Measurements from ENCODE around the gene ATRNL1. TPM values are rescaled to one million over a fixed set of nuclear protein-coding genes. Genes with fewer than 3 reads are reported as not detected.
"Not testable (repeated sequence)": the region's sequence is repeated elsewhere in the genome, so short reads cannot be mapped to it uniquely, and the experiment has no call there.

The ATRNL1 gene
- total RNA-seq, 2 donors from 2014 or later, result 5.1 to 22.9 TPM

GRCh38 chr10:115745943-115746342 is 652.8 kb downstream of the ATRNL1 start:
- Histone ChIP-seq H3K4me1 (replicated peaks) (no peaks in the 10 kb centered on the region), H3K4me3 (no peak overlapping the region), H3K9me3 (no peaks in the 10 kb centered on the region), H3K27ac (no peak overlapping the region), H3K27me3 (replicated peaks; ENCODE audit: insufficient read depth) (no peaks in the 10 kb centered on the region), H3K36me3 (no peaks in the 10 kb centered on the region)
- DNase-seq (ENCODE audit: low spot score), result no peak
- intact Hi-C loops (cut with DNase I), result no loop called here
- TF ChIP-seq POLR2A (IDR thresholded peaks at IDR 0.05) (no peak), POLR2AphosphoS5 (IDR thresholded peaks at IDR 0.05) (no peak), CTCF (IDR thresholded peaks at IDR 0.05) (no peak)
- 73% methylated on average over 2 of the region's 2 CpGs for whole genome bisulfite sequencing

- Histone ChIP-seq H3K9me3 (no peaks in the 10 kb centered on the region), H3K4me3 (no peak overlapping the region)
- 98% methylated on average over 2 of the region's 2 CpGs for WGBS
Measured at GRCh38 chr10:115747811-115748210, 654.6 kb downstream of the ATRNL1 start.

DNA sequence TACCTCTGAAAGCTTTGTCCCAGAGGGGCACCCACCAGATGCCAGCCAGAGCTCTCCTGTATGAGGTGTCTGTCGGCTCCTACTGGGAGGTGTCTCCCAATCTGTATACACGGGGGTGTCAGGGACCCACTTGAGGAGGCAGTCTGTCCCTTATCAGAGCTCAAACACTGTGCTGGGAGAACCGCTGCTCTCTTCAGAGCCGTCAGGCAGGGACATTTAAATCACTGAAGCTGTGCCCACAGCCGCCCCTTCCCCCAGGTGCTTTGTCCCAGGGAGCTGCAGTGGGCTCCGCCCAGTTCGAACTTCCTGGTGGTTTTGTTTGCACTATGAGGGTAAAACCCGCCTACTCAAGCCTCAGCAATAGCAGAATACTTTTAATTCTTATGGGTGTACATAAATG is 665.3 kb downstream of the ATRNL1 start:
- H3K27ac ChIP-seq; DNase-seq (ENCODE audit: low spot score); H3K4me3 ChIP-seq; H3K36me3 ChIP-seq; intact Hi-C loops (cut with DNase I); H3K4me1 ChIP-seq (replicated peaks); H3K27me3 ChIP-seq (replicated peaks; ENCODE audit: insufficient read depth); H3K9me3 ChIP-seq: not testable (repeated sequence)
- WGBS, result 38% methylated on average over 8 of the region's 8 CpGs

More at GRCh38 chr10:115747811-115748210, 654.6 kb downstream of the ATRNL1 start:
- no peaks in the 10 kb centered on the region for H3K27me3 ChIP-seq (replicated peaks; ENCODE audit: insufficient read depth)
- H3K36me3 ChIP-seq, result no peaks in the 10 kb centered on the region
- DNase-seq (ENCODE audit: low spot score), result no peak
- intact Hi-C loops (cut with DNase I), result no loop called here
- TF ChIP-seq CTCF (IDR thresholded peaks at IDR 0.05) (no peak), POLR2A (IDR thresholded peaks at IDR 0.05) (no peak), POLR2AphosphoS5 (IDR thresholded peaks at IDR 0.05) (no peak)
- no peaks in the 10 kb centered on the region for H3K4me1 ChIP-seq (replicated peaks)
- H3K27ac ChIP-seq, result no peak overlapping the region

- intact Hi-C loops (cut with DNase I), result no loop called here
- H3K27ac ChIP-seq, result no peak overlapping the region
- H3K27me3 ChIP-seq (replicated peaks; ENCODE audit: insufficient read depth), result no peaks in the 10 kb centered on the region
- no peak for TF ChIP-seq POLR2AphosphoS5 (IDR thresholded peaks at IDR 0.05)
- H3K36me3 ChIP-seq, result no peaks in the 10 kb centered on the region
- DNase-seq (ENCODE audit: low spot score), result no peak
- H3K4me1 ChIP-seq (replicated peaks), result no peaks in the 10 kb centered on the region
- no peak overlapping the region for H3K4me3 ChIP-seq
- WGBS, result 97% methylated on average over 1 of the region's 1 CpG
- H3K9me3 ChIP-seq, result no peaks in the 10 kb centered on the region
Measured at GRCh38 chr10:115760131-115760530, 667.0 kb downstream of the ATRNL1 start.

GRCh38 chr10:115761166-115761565 is 668.0 kb downstream of the ATRNL1 start:
- Histone ChIP-seq H3K27ac (no peak overlapping the region), H3K36me3 (no peaks in the 10 kb centered on the region), H3K4me3 (no peak overlapping the region), H3K27me3 (replicated peaks; ENCODE audit: insufficient read depth) (no peaks in the 10 kb centered on the region), H3K9me3 (no peaks in the 10 kb centered on the region), H3K4me1 (replicated peaks) (no peaks in the 10 kb centered on the region)
- no peak for DNase-seq (ENCODE audit: low spot score)
- 83% methylated on average over 2 of the region's 2 CpGs for WGBS
- intact Hi-C loops (cut with DNase I), result no loop called here
- TF ChIP-seq POLR2AphosphoS5 (IDR thresholded peaks at IDR 0.05) (no peak), CTCF (IDR thresholded peaks at IDR 0.05) (no peak), POLR2A (IDR thresholded peaks at IDR 0.05) (no peak)

DNA sequence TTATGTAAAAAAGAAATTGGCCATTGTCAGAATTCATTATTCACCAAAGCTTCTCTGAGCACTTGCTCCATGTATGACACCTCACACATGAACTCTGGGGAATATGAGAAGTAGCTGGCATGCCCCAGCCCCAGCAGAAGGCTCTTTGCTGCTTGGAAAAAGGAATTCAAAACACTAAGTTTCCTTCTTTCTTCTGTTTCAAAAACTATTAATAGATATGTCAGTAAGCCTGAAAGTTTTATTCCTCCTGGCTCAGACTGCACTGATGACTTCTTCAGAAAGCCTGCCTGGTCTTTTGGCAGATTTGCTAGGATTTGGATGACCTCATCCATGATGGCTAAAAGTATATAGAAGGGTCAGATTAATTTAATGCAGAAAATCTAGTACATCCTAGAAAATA is 668.9 kb downstream of the ATRNL1 start:
- Histone ChIP-seq H3K27me3 (replicated peaks; ENCODE audit: insufficient read depth) (no peaks in the 10 kb centered on the region), H3K4me3 (no peak overlapping the region), H3K9me3 (no peaks in the 10 kb centered on the region), H3K27ac (no peak overlapping the region), H3K4me1 (replicated peaks) (no peaks in the 10 kb centered on the region), H3K36me3 (no peaks in the 10 kb centered on the region)
- no peak for TF ChIP-seq POLR2AphosphoS5 (IDR thresholded peaks at IDR 0.05)
- no peak for TF ChIP-seq POLR2A (IDR thresholded peaks at IDR 0.05)
- TF ChIP-seq CTCF (IDR thresholded peaks at IDR 0.05), result no peak
- no peak for DNase-seq (ENCODE audit: low spot score)
- intact Hi-C loops (cut with DNase I), result no loop called here

Data from prostate gland (tissue), 2 donors.